ENCODE data around the gene DHX29. TPM values are rescaled to one million over a fixed set of nuclear protein-coding genes. Genes with fewer than 3 reads are reported as not detected.

DHX29 gene
- total and polyA plus RNA-seq, 3 donors from 2014 or later: 8.8 to 26.8 (median 19.0) TPM

DNA sequence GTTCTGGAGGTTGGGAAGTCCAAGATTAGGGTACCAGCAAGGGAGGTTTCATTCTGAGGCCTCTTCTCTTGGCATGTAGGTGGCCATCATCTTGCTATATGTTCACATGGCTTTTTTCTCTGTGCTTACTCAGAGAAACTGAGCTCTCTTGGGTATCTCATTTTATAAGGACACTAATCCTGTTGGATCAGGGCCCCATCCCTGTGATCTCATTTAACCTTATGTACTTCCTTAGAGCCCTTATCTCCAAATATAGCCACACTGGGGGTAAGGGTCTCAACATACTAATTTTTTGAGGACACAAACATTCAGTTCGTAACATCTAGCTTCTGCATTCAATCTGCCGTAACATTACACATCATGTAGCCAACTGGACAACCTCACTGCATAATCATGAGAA, 6.6 kb downstream of the DHX29 start:
- no peak overlapping the region for H3K4me3 ChIP-seq
- DNase-seq: no peak
- peaks cover 6% of the 10 kb centered on the region for H3K4me1 ChIP-seq
- no peaks in the 10 kb centered on the region for H3K9me3 ChIP-seq
- intact Hi-C loops (cut with DNase I; ENCODE audit: low total_unique reads): no loop called here
- H3K27me3 ChIP-seq: no peaks in the 10 kb centered on the region
- WGBS, 2 donors: 96 to 97% methylated on average over 2 of the region's 2 CpGs
- H3K27ac ChIP-seq: no peak overlapping the region
- TF ChIP-seq POLR2A (IDR thresholded peaks at IDR 0.05): no peak
- TF ChIP-seq, protein P1, sequence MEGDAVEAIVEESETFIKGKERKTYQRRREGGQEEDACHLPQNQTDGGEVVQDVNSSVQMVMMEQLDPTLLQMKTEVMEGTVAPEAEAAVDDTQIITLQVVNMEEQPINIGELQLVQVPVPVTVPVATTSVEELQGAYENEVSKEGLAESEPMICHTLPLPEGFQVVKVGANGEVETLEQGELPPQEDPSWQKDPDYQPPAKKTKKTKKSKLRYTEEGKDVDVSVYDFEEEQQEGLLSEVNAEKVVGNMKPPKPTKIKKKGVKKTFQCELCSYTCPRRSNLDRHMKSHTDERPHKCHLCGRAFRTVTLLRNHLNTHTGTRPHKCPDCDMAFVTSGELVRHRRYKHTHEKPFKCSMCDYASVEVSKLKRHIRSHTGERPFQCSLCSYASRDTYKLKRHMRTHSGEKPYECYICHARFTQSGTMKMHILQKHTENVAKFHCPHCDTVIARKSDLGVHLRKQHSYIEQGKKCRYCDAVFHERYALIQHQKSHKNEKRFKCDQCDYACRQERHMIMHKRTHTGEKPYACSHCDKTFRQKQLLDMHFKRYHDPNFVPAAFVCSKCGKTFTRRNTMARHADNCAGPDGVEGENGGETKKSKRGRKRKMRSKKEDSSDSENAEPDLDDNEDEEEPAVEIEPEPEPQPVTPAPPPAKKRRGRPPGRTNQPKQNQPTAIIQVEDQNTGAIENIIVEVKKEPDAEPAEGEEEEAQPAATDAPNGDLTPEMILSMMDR (IDR thresholded peaks at IDR 0.05): no peak
- H3K36me3 ChIP-seq (ENCODE audit: low read depth, missing control alignments): no peaks in the 10 kb centered on the region

DNA sequence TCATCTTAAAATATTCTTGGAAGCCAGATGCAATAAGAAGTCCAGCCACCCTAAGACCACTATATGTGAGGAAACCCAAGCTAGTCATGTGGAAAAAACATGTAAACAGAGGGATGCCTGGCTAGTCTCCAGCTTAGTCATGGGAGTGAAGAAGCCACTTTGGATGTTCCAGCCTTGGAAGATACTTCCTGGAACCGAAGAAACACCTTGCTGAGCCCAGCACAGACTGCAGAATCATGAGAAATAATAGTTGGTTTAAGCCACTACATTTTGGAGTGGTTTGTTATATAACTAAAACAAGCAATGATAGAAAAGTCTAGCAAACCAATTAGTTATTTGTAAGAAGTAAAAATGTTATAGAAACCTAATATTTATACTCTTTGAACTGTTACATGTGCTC, 12.6 kb downstream of the DHX29 start:
- Histone ChIP-seq H3K27ac (no peak overlapping the region), H3K27me3 (no peaks in the 10 kb centered on the region), H3K9me3 (no peaks in the 10 kb centered on the region), H3K4me3 (no peak overlapping the region), H3K36me3 (ENCODE audit: low read depth, missing control alignments) (no peaks in the 10 kb centered on the region), H3K4me1 (no peaks in the 10 kb centered on the region)
- intact Hi-C loops (cut with DNase I; ENCODE audit: low total_unique reads): no loop called here
- WGBS, 2 donors: 94 to 100% methylated on average over 1 of the region's 1 CpG
- DNase-seq: no peak
- no peak for TF ChIP-seq POLR2A (IDR thresholded peaks at IDR 0.05)
- TF ChIP-seq, protein P1 (IDR thresholded peaks at IDR 0.05): no peak

DNA sequence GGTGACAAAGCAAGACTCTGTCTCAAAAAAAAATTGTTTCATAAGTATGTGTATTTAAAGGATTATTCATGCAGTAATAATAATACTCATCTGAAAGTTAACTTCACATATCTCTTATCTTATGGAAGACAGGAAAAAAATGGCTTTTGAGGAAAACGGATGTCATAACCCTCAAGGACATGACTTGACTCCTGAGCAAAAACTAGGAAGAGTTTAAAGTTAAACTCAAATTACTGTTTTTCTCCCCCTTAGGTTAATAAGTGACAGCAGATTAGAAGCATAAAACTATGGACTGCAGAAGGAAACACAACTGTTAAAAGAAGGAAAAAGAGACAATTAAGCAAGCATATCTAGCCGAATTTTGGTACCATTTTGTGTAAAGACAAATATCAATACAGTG, 16.5 kb downstream of the DHX29 start:
- no peaks in the 10 kb centered on the region for H3K9me3 ChIP-seq
- H3K27ac ChIP-seq: no peak overlapping the region
- no peaks in the 10 kb centered on the region for H3K36me3 ChIP-seq (ENCODE audit: low read depth, missing control alignments)
- no peak overlapping the region for H3K4me3 ChIP-seq
- H3K4me1 ChIP-seq: no peaks in the 10 kb centered on the region
- no peaks in the 10 kb centered on the region for H3K27me3 ChIP-seq
- intact Hi-C loops (cut with DNase I; ENCODE audit: low total_unique reads): no loop called here
- TF ChIP-seq POLR2A (IDR thresholded peaks at IDR 0.05): no peak
- TF ChIP-seq, protein P1 (IDR thresholded peaks at IDR 0.05): no peak
- no peak for DNase-seq
- 82 to 83% methylated on average over 2 of the region's 2 CpGs for WGBS, 2 donors

DNA sequence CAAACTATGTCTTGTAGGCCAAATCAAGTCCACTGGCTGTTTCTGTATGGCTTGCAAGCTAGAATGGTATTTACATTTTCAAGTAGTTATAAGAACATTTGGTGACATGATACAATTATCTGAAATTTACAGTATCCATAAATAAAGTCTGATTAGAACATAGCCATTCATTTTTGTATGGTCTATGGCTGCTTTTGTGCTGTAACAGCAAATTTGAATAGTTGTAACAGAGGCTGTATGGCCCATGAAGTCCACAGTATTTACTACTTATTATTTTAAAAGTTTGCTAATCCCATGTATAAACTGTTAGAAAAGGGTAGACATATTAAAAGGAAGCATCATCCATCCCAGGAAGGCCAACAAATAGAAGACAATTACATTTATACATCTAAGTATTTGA, 17.7 kb downstream of the DHX29 start:
- no peak overlapping the region for H3K27ac ChIP-seq
- no peak overlapping the region for H3K4me3 ChIP-seq
- intact Hi-C loops (cut with DNase I; ENCODE audit: low total_unique reads): no loop called here
- no peaks in the 10 kb centered on the region for H3K4me1 ChIP-seq
- no peaks in the 10 kb centered on the region for H3K36me3 ChIP-seq (ENCODE audit: low read depth, missing control alignments)
- H3K27me3 ChIP-seq: no peaks in the 10 kb centered on the region
- TF ChIP-seq, protein P1 (IDR thresholded peaks at IDR 0.05): no peak
- TF ChIP-seq POLR2A (IDR thresholded peaks at IDR 0.05): no peak
- no peaks in the 10 kb centered on the region for H3K9me3 ChIP-seq
- no peak for DNase-seq

DNA sequence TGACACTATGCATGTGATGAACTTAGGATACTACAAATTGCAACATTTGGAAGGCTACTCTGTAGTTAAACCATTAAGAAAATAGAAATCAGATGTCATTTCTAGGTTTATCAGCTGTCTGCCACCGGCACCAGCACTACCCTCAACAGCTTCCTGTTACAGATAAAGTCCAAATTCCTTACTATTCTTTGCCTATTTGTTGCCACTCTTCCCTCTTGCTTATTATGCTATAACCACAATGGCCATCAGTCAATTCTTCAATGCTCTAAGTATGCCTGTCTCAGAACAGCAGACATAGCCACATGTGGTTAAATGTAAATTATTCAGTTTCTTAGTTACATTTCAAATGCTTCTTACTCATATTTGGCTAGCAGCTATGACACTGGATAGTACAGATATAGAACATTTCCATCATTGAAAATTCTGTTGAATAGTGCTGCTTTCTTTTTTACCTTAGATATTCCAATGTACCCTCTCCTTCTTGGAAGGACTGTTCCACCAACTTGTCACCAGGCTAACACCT, 21.0 kb downstream of the DHX29 start:
- H3K27ac ChIP-seq: no peak overlapping the region
- intact Hi-C loops (cut with DNase I; ENCODE audit: low total_unique reads): no loop called here
- no peak for TF ChIP-seq POLR2A (IDR thresholded peaks at IDR 0.05)
- TF ChIP-seq, protein P1 (IDR thresholded peaks at IDR 0.05): no peak
- H3K36me3 ChIP-seq (ENCODE audit: low read depth, missing control alignments): no peaks in the 10 kb centered on the region
- H3K27me3 ChIP-seq: no peaks in the 10 kb centered on the region
- WGBS, 2 donors: 71 to 78% methylated on average over 1 of the region's 1 CpG
- no peak overlapping the region for H3K4me3 ChIP-seq
- H3K9me3 ChIP-seq: no peaks in the 10 kb centered on the region
- H3K4me1 ChIP-seq: no peaks in the 10 kb centered on the region
- DNase-seq: no peak

Data from testis (tissue), 3 donors.